ENCODE results near the gene CNOT1. TPM values are rescaled to one million over a fixed set of nuclear protein-coding genes. Genes with fewer than 3 reads are reported as not detected.

Gene CNOT1
- total RNA-seq, 6 experiments from 2014 or later = 53.8 to 74.9 (median 65.5) TPM

DNA sequence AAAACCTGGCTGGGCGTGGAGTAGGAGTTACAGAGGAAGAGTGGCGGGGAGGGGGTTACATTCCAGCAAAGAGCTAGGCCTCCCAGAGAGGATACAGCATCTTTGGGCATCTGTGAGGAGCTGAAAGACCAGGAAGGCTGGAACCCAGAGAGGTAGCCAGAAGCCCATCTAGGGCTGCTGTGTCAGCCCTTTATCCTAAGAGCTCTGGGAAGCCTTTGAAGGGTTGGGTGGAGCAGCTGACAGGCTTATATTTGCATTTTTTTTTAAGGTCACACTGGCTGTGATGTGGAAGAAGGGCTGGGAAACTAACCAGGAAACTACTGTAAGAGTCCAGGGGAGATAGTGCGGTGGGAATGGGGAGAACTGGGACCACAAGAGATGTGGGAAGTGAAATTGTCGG lies 6.8 kb upstream of the CNOT1 start:
- TF ChIP-seq POLR2A (IDR thresholded peaks at IDR 0.05) (no peak), CTCF (IDR thresholded peaks at IDR 0.05) (no peak)

GRCh38 chr16:58635502-58635901 lies 5.9 kb upstream of the CNOT1 start:
- WGBS (ENCODE audit: insufficient coverage, low coverage, low lambda C conversion rate, missing lambda C conversion rate) = 71% methylated on average over 3 of the region's 4 CpGs
- Histone ChIP-seq H3K4me3 (no peak overlapping the region), H3K36me3 (no peaks in the 10 kb centered on the region), H3K9me3 (no peaks in the 10 kb centered on the region), H3K27ac (peak overlapping the region in 1 of 3 donors; percentile 60), H3K4me1 (peaks cover 0 to 12% (median 5%) of the 10 kb centered on the region in 4 donors), H3K27me3 (no peaks in the 10 kb centered on the region)
- intact Hi-C loops (cut with DNase I) = no loop called here
- ATAC-seq (no peak), DNase-seq (peak in 1 of 3 donors; percentile 16)
- TF ChIP-seq POLR2A (IDR thresholded peaks at IDR 0.05) (no peak), CTCF (IDR thresholded peaks at IDR 0.05) (no peak)

More for the DNA sequence above, 6.8 kb upstream of the CNOT1 start:
- no peaks in the 10 kb centered on the region for H3K9me3 ChIP-seq
- intact Hi-C loops (cut with DNase I) = no loop called here
- peak in 1 of 3 donors; percentile 8 for DNase-seq
- no peak for ATAC-seq
- 86% methylated on average over 4 of the region's 4 CpGs for WGBS (ENCODE audit: insufficient coverage, low coverage, low lambda C conversion rate, missing lambda C conversion rate)
- no peaks in the 10 kb centered on the region for H3K27me3 ChIP-seq
- H3K4me3 ChIP-seq = no peak overlapping the region
- H3K4me1 ChIP-seq = peaks cover 0 to 12% (median 5%) of the 10 kb centered on the region in 4 donors
- no peak overlapping the region for H3K27ac ChIP-seq
- H3K36me3 ChIP-seq = no peaks in the 10 kb centered on the region

DNA sequence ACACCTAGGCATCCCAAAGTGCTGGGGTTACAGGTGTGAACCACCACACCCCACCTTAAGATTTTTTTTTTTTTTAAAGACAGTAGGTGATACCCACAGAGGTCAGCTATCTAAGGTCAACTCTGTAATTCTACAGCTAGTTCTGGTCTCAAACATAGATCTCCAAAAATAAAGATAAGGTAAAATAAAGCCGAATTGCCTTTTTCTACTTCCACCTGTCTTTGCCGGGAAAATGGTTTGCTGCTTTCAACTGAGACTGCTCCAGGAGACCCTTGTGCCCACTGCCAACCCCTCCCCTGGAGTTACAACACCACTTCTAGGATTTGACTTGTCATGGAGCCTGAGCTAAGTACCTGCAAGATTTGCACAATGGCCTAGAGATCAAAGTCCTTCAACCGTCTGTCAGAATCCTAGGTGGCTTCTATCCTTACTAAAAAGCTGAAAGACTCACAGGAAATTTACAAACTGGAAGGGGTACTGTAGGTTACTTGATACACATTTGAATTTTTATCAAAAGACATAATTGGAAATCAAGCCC lies 4.7 kb upstream of the CNOT1 start:
- Histone ChIP-seq H3K27ac (peak overlapping the region in 1 of 3 donors; percentile 60), H3K4me3 (no peak overlapping the region), H3K4me1 (peaks cover 0 to 12% (median 5%) of the 10 kb centered on the region in 4 donors), H3K9me3 (no peaks in the 10 kb centered on the region), H3K36me3 (no peaks in the 10 kb centered on the region), H3K27me3 (no peaks in the 10 kb centered on the region)
- 27% methylated on average over 3 of the region's 3 CpGs for WGBS (ENCODE audit: insufficient coverage, low coverage, low lambda C conversion rate, missing lambda C conversion rate)
- ATAC-seq (peak in 2 of 4 donors; percentile 3 to 24), DNase-seq (peak in 1 of 3 donors; percentile 56)
- intact Hi-C loops (cut with DNase I) = no loop called here
- no peak for TF ChIP-seq CTCF (IDR thresholded peaks at IDR 0.05)
- TF ChIP-seq POLR2A (IDR thresholded peaks at IDR 0.05) = no peak

GRCh38 chr16:58628845-58629732 lies 537 bp downstream of the CNOT1 start:
- no peaks in the 10 kb centered on the region for H3K9me3 ChIP-seq
- DNase-seq = peak; percentile 62 to 78 (median 63)
- TF ChIP-seq POLR2A (IDR thresholded peaks at IDR 0.05) (no peak), CTCF (IDR thresholded peaks at IDR 0.05) (no peak)
- peak; percentile 29 to 47 (median 38) for ATAC-seq
- H3K4me1 ChIP-seq = peaks cover 0 to 19% (median 6%) of the 10 kb centered on the region in 4 donors
- peak overlapping the region; percentile 87 to 97 (median 89) for H3K4me3 ChIP-seq
- no peaks in the 10 kb centered on the region for H3K27me3 ChIP-seq
- WGBS (ENCODE audit: insufficient coverage, low coverage, low lambda C conversion rate, missing lambda C conversion rate) = under 1% methylated on average over 27 of the region's 53 CpGs
- H3K36me3 ChIP-seq = peaks cover 0 to 8% (median 1%) of the 10 kb centered on the region in 4 donors
- peak overlapping the region; percentile 91 to 96 (median 94) for H3K27ac ChIP-seq
- intact Hi-C loops (cut with DNase I) = no loop called here

Measured in right lobe of liver (tissue), 6 donors.